COR-L47 (cell line): ENCODE measurements around the gene CDON.

Experiments
- DNase-seq: peaks from one replicate; lab custom pipeline; 2025; lab: John Stamatoyannopoulos, UW

CDON gene

GRCh38 chr11:125944350-125945010 is 118.2 kb downstream of the CDON start:
- DNase-seq = no peak

GRCh38 chr11:125943661-125944349 is 118.9 kb downstream of the CDON start:
- no peak for DNase-seq

GRCh38 chr11:125942771-125943428 is 119.8 kb downstream of the CDON start:
- no peak for DNase-seq

GRCh38 chr11:125941619-125942611 is 120.8 kb downstream of the CDON start:
- peak; percentile 87 for DNase-seq

GRCh38 chr11:125941267-125941618 is 121.4 kb downstream of the CDON start:
- no peak for DNase-seq

GRCh38 chr11:125940145-125940544 is 122.5 kb downstream of the CDON start:
- no peak for DNase-seq

GRCh38 chr11:125939081-125939521 is 123.6 kb downstream of the CDON start:
- peak; percentile 11 for DNase-seq

- no peak for DNase-seq
These were observed 124.2 kb downstream of the CDON start for GRCh38 chr11:125938418-125938817.

GRCh38 chr11:125935618-125936199 is 127.0 kb downstream of the CDON start:
- DNase-seq = no peak

- no peak for DNase-seq
These were observed 127.6 kb downstream of the CDON start for GRCh38 chr11:125935056-125935455.

- no peak for DNase-seq
These were observed 128.2 kb downstream of the CDON start for GRCh38 chr11:125934473-125934872.

GRCh38 chr11:125933030-125933813 is 129.4 kb downstream of the CDON start:
- DNase-seq = no peak

GRCh38 chr11:125932301-125932700 is 130.4 kb downstream of the CDON start:
- no peak for DNase-seq

GRCh38 chr11:125931668-125932067 is 131.0 kb downstream of the CDON start:
- DNase-seq = no peak

GRCh38 chr11:125931116-125931515 is 131.6 kb downstream of the CDON start:
- DNase-seq = no peak

- no peak for DNase-seq
These were observed 132.6 kb downstream of the CDON start for GRCh38 chr11:125930076-125930450.

- DNase-seq = no peak
These were observed 133.1 kb downstream of the CDON start for GRCh38 chr11:125929445-125930075.

GRCh38 chr11:125926682-125927081 is 136.0 kb downstream of the CDON start:
- DNase-seq = no peak

- no peak for DNase-seq
These were observed 136.9 kb downstream of the CDON start for GRCh38 chr11:125925804-125926203.

GRCh38 chr11:125925247-125925740 is 137.4 kb downstream of the CDON start:
- DNase-seq = peak; percentile 5
